Glutamatergic neuron (in vitro differentiated cells): Measurements from ENCODE around the gene SLC17A9. TPM values are rescaled to one million over a fixed set of nuclear protein-coding genes. Genes with fewer than 3 reads are reported as not detected.
A peak's percentile ranks its signal among the peaks of the same experiment; 100 is the strongest.

Experiments used
- DNase-seq: peaks from one replicate; pipeline ENCODE4 v3.0.0; 2022
- H3K27ac Mint-ChIP-seq: one replicate; pipeline ENCODE4 v1.8.0; 2020; ENCODE audit warnings: mild to moderate bottlenecking, mixed read lengths, inconsistent platforms; ENCODE audit not compliant: unreplicated experiment
- H3K27me3 Mint-ChIP-seq: one replicate; pipeline ENCODE4 v1.8.0; 2020; ENCODE audit warnings: mild to moderate bottlenecking, moderate library complexity, mixed read lengths, inconsistent platforms; ENCODE audit not compliant: unreplicated experiment
- H3K36me3 Mint-ChIP-seq: one replicate; pipeline ENCODE4 v1.8.0; 2020; ENCODE audit warnings: mild to moderate bottlenecking, mixed read lengths, inconsistent platforms; ENCODE audit not compliant: unreplicated experiment
- H3K4me1 Mint-ChIP-seq: one replicate; pipeline ENCODE4 v1.8.0; 2020; ENCODE audit warnings: mild to moderate bottlenecking, low read depth, mixed read lengths, inconsistent platforms; ENCODE audit not compliant: unreplicated experiment
- H3K4me3 Mint-ChIP-seq: one replicate; pipeline ENCODE4 v1.8.0; 2020; ENCODE audit warnings: mild to moderate bottlenecking, mixed read lengths, inconsistent platforms; ENCODE audit not compliant: unreplicated experiment
- H3K9me3 Mint-ChIP-seq: one replicate; pipeline ENCODE4 v1.8.0; 2020; ENCODE audit warnings: mild to moderate bottlenecking, moderate library complexity, mixed read lengths, inconsistent platforms; ENCODE audit not compliant: unreplicated experiment
- total RNA-seq: library from RNA; stranded (reverse); fragmentation: NEBNext Ultra II Directional; extraction: Animal tissue kit (Norgen Biotek cat#: 25700); gene quantifications from one replicate; pipeline ENCODE4 v1.2.1, GENCODE V29; 2021; ENCODE audit not compliant: unreplicated experiment
- TF ChIP-seq, protein P1 (sequence below): fragments of 200-600 bp; sonication (generic); IDR thresholded peaks from one replicate; pipeline ENCODE4 v1.5.0; 2021; ENCODE audit not compliant: partially characterized antibody, unreplicated experiment

The SLC17A9 gene
- total RNA-seq, 1 donor from 2014 or later = 1.8 TPM

- Mint-ChIP-seq H3K4me1 (peaks cover 14% of the 10 kb centered on the region), H3K9me3 (peaks cover 7% of the 10 kb centered on the region), H3K27ac (no peak overlapping the region), H3K36me3 (no peaks in the 10 kb centered on the region), H3K4me3 (no peak overlapping the region), H3K27me3 (peaks cover 7% of the 10 kb centered on the region)
- no peak for DNase-seq
- TF ChIP-seq, protein P1, sequence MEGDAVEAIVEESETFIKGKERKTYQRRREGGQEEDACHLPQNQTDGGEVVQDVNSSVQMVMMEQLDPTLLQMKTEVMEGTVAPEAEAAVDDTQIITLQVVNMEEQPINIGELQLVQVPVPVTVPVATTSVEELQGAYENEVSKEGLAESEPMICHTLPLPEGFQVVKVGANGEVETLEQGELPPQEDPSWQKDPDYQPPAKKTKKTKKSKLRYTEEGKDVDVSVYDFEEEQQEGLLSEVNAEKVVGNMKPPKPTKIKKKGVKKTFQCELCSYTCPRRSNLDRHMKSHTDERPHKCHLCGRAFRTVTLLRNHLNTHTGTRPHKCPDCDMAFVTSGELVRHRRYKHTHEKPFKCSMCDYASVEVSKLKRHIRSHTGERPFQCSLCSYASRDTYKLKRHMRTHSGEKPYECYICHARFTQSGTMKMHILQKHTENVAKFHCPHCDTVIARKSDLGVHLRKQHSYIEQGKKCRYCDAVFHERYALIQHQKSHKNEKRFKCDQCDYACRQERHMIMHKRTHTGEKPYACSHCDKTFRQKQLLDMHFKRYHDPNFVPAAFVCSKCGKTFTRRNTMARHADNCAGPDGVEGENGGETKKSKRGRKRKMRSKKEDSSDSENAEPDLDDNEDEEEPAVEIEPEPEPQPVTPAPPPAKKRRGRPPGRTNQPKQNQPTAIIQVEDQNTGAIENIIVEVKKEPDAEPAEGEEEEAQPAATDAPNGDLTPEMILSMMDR = no peak
Observed at GRCh38 chr20:62970307-62971210, 18.1 kb downstream of the SLC17A9 start.

DNA sequence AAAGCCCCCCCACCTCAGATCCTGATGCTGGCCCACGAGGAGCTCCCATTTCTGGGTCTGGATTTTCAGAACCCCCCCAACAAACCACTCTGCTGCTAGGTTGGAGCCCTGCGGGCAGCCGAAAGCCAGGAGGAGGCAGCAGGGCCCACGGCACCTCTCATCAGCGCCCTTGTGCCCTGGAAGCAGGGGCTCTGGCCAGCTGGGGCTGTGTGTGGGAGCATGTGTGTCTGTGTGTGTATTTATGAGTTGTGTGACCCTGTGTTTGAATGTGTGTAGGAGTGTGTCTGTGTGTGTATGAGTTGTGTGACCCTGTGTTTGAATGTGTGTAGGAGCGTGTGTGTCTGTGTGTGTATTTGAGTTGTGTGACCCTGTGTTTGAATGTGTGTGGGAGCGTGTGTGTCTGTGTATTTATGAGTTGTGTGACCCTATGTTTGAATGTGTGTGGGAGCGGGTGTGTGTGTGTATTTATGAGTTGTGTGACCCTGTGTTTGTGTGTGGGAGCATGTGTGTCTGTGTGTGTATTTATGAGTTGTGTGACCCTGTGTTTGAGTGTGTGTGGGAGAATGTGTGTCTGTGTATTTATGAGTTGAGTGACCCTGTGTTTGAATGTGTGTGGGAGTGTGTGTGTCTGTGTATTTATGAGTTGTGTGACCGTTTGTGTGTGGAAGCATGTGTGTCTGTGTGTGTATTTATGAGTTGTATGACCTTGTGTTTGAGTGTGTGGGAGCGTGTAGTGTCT is 18.9 kb downstream of the SLC17A9 start:
- TF ChIP-seq, protein P1 = no peak
- peak overlapping the region; percentile 48 for H3K4me3 Mint-ChIP-seq

DNA sequence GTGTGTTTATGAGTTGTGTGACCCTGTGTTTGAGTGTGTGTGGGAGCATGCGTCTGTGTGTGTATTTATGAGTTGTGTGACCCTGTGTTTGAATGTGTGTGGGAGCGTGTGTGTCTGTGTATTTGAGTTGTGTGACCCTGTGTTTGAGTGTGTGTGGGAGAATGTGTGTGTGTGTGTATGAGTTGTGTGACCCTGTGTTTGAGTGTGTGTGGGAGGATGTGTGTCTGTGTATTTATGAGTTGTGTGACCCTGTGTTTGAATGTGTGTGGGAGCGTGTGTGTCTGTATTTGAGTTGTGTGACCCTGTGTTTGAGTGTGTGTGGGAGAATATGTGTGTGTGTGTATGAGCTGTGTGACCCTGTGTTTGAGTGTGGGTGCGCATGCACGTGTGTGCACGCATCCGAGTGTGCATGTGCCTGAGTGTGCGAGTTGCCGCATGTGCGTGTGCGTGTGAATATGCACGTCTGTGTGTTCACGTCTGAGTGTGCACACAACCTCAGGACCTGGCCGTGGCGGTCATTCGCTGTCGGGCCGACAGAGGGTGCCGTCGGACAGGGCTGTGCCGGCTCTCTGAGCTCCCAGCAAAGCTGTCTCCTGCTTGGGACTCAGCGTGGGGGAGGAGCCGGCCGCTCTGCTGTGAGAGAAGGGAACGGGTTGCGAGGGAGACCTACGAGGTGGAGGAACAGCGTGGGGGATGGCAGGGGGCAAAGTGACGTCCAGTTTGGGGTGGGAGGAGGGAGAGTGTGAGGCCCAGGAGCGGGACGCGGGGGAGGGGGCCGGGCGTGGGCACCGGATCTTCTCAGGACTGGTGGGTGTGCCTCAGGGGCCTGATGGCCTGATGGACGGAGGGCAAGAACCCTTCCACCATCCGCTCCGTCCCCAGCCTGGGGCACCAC is 19.7 kb downstream of the SLC17A9 start:
- H3K4me1 Mint-ChIP-seq = peaks cover 18% of the 10 kb centered on the region
- peaks cover 7% of the 10 kb centered on the region for H3K27me3 Mint-ChIP-seq
- peak overlapping the region; percentile 13 for H3K27ac Mint-ChIP-seq
- peak; percentile 97 for DNase-seq
- TF ChIP-seq, protein P1 = peak; percentile 74
- no peaks in the 10 kb centered on the region for H3K36me3 Mint-ChIP-seq
- H3K4me3 Mint-ChIP-seq = peak overlapping the region; percentile 48
- peaks cover 12% of the 10 kb centered on the region for H3K9me3 Mint-ChIP-seq

More for the DNA sequence above, 18.9 kb downstream of the SLC17A9 start:
- no peaks in the 10 kb centered on the region for H3K36me3 Mint-ChIP-seq
- peaks cover 10% of the 10 kb centered on the region for H3K9me3 Mint-ChIP-seq
- H3K27me3 Mint-ChIP-seq = peaks cover 7% of the 10 kb centered on the region
- no peak for DNase-seq
- peak overlapping the region; percentile 13 for H3K27ac Mint-ChIP-seq
- peaks cover 14% of the 10 kb centered on the region for H3K4me1 Mint-ChIP-seq

DNA sequence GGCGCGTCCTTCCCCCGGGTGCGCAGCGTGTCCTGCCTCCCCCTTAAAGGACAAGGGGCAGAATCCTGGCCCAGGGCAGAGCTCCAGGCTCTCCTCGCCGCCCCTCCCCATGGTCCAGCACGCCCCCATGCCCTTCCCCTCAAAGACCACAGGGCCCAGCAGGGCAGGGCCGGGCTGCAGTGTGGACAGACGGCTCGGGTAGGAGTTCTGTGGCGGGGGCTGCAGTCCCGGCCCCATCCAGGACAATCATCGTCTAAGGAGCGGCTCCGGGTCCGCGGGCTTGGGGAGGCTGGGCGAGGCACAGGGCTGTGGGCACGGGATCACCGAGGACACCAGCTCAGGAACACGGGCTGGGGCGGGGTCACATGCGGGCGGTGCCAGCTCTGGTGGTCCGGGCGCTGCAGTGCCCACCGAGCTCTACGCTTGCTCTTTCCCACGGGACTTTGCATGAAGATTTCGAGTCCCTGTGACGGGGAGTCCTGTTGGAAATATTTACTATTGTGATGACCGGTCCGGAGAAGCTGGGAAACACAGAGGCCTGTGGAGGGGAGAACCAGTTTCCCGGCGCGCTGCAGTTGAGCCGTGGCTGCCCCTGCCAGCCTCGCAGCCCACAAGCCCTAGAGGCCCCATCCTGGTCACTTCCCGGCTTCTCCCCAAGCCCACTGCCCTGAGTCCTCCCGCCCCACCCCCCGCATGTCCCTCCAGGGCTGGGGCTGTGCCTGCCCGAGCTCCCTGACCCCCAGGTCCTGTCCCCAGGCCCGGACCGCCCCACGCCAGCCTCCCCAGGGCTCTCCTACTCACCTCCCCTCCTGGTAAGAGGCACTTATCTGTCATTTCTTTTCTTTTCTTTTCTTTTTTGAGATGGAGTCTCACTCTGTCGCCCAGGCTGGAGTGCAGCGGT is 20.6 kb downstream of the SLC17A9 start:
- TF ChIP-seq, protein P1 = no peak
- H3K4me3 Mint-ChIP-seq = no peak overlapping the region
- DNase-seq = no peak
- no peak overlapping the region for H3K27ac Mint-ChIP-seq
- H3K27me3 Mint-ChIP-seq = peaks cover 7% of the 10 kb centered on the region
- no peaks in the 10 kb centered on the region for H3K36me3 Mint-ChIP-seq
- H3K9me3 Mint-ChIP-seq = peaks cover 12% of the 10 kb centered on the region
- H3K4me1 Mint-ChIP-seq = peaks cover 18% of the 10 kb centered on the region
